H1 (cell line): ENCODE results near the gene VPS26A. TPM values are rescaled to one million over a fixed set of nuclear protein-coding genes. Genes with fewer than 3 reads are reported as not detected.

Source experiments
- CTCF ChIA-PET: fragments of 300-600 bp; sonication (Branson Sonifier 250); formaldehyde crosslinking; loops from one replicate; lab custom pipeline; 2021; ENCODE audit not compliant: partially characterized antibody; lab: Charles Lee
- POLR2A ChIA-PET: fragments of 300-600 bp; sonication (Branson Sonifier 250); formaldehyde crosslinking; loops from one replicate; lab custom pipeline; 2021; ENCODE audit warnings: inconsistent platforms; ENCODE audit not compliant: partially characterized antibody; lab: Charles Lee
- DNase-seq, 2 experiments: peaks; one replicate each; pipeline versions ENCODE4 v3.0.0 to v3.0.0-alpha.2; 2010 to 2022; ENCODE audit warnings: low spot score in 2 of 2, low read depth in 1 of 2, mixed read lengths in 1 of 2
- FAIRE-seq: peaks from 2 replicates; lab custom pipeline; 2011; peaks lifted over from hg19 to GRCh38; lab: Jason Lieb, UNC
- H2AFZ ChIP-seq: 2 replicates; pipeline ENCODE4 v1.8.1; 2012; ENCODE audit warnings: low read length, inconsistent platforms
- H2AK5ac ChIP-seq: 2 replicates; pipeline ENCODE4 v1.6.1; 2013; ENCODE audit warnings: low read depth, low read length
- H2BK120ac ChIP-seq: replicated peaks from 2 replicates; pipeline ENCODE3; 2013; ENCODE audit warnings: low read depth, low read length, inconsistent platforms
- H2BK12ac ChIP-seq: 2 replicates; pipeline ENCODE4 v1.6.1; 2013; ENCODE audit warnings: low read depth, low read length
- H2BK15ac ChIP-seq: 2 replicates; pipeline ENCODE4 v1.6.1; 2013; ENCODE audit warnings: low read length
- H2BK20ac ChIP-seq: 2 replicates; pipeline ENCODE4 v1.6.1; 2013; ENCODE audit warnings: low read length
- H2BK5ac ChIP-seq: 2 replicates; pipeline ENCODE4 v1.6.1; 2013; ENCODE audit warnings: low read depth, low read length
- H3K14ac ChIP-seq: 2 replicates; pipeline ENCODE4 v1.6.1; 2013; ENCODE audit warnings: inconsistent platforms; ENCODE audit not compliant: insufficient read length
- H3K18ac ChIP-seq: 2 replicates; pipeline ENCODE4 v1.6.1; 2013; ENCODE audit warnings: low read length; ENCODE audit errors: extremely low read depth
- H3K23ac ChIP-seq: 2 replicates; pipeline ENCODE4 v1.6.1; 2013; ENCODE audit warnings: inconsistent platforms; ENCODE audit not compliant: insufficient read length
- H3K23me2 ChIP-seq: 2 replicates; pipeline ENCODE4 v1.6.1; 2013; ENCODE audit warnings: low read depth, low read length
- H3K27ac ChIP-seq: 2 replicates; pipeline ENCODE4 v1.6.1; 2011; ENCODE audit warnings: low read depth, low read length, inconsistent platforms
- H3K27me3 ChIP-seq, 4 experiments: replicated peaks in 1 of 4; 1 replicate in 1 of 4; 2 replicates in 3 of 4; pipeline versions ENCODE4 v1.6.1 to v1.8.1; 2011 to 2013; ENCODE audit warnings: low read length in 3 of 4, mild to moderate bottlenecking in 3 of 4, inconsistent platforms in 2 of 4, mixed read lengths in 2 of 4, moderate library complexity in 1 of 4; ENCODE audit not compliant: control insufficient read depth in 3 of 4, insufficient read depth in 3 of 4; ENCODE audit errors: extremely low read depth in 1 of 4
- H3K36me3 ChIP-seq, 4 experiments: 2 replicates each; pipeline versions ENCODE4 v1.6.1 to v1.8.1; 2011 to 2013; ENCODE audit warnings: mild to moderate bottlenecking in 4 of 4, low read length in 3 of 4, moderate library complexity in 2 of 4, control low read depth in 1 of 4, inconsistent platforms in 1 of 4; ENCODE audit not compliant: insufficient read depth in 4 of 4, control insufficient read depth in 2 of 4
- H3K4ac ChIP-seq: replicated peaks from 2 replicates; pipeline ENCODE3; 2013; ENCODE audit warnings: low read length, low read depth, mixed read lengths, inconsistent platforms; ENCODE audit not compliant: insufficient read length
- H3K4me1 ChIP-seq, 4 experiments: replicated peaks in 1 of 4; 1 replicate in 1 of 4; 2 replicates in 3 of 4; pipeline versions ENCODE4 v1.6.1 to v1.8.1; 2011 to 2013; ENCODE audit warnings: low read length in 3 of 4, inconsistent platforms in 2 of 4, mixed read lengths in 1 of 4; ENCODE audit not compliant: insufficient read depth in 4 of 4, control insufficient read depth in 3 of 4
- H3K4me2 ChIP-seq, 2 experiments: 2 replicates each; pipeline versions ENCODE4 v1.6.1 to v1.8.1; 2011 to 2013; ENCODE audit warnings: low read depth in 2 of 2, low read length in 2 of 2, control low read depth in 1 of 2, inconsistent platforms in 1 of 2, mild to moderate bottlenecking in 1 of 2; ENCODE audit not compliant: insufficient read depth in 1 of 2
- H3K4me3 ChIP-seq, 4 experiments: fragments of 200-600, 300-600 bp in 1 of 4; sonication (generic), shearing (Covaris generic), sonication (Bioruptor Twin) in 1 of 4; 2 replicates each; pipeline versions ENCODE4 v1.5.1 to v1.8.1; 2011 to 2016; ENCODE audit warnings: low read length in 4 of 4, low read depth in 3 of 4, control low read depth in 2 of 4, inconsistent platforms in 2 of 4, mild to moderate bottlenecking in 2 of 4, mixed read lengths in 1 of 4, moderate library complexity in 1 of 4; ENCODE audit not compliant: insufficient read depth in 2 of 4; ENCODE audit errors: extremely low read depth in 1 of 4
- H3K56ac ChIP-seq: replicated peaks from 2 replicates; pipeline ENCODE3; 2013; ENCODE audit warnings: low read depth, mild to moderate bottlenecking, mixed read lengths, low read length, inconsistent platforms; ENCODE audit not compliant: insufficient read length
- H3K79me1 ChIP-seq: 2 replicates; pipeline ENCODE4 v1.6.1; 2013; ENCODE audit warnings: low read depth, low read length, control low read depth
- H3K79me2 ChIP-seq, 2 experiments: 2 replicates each; pipeline versions ENCODE4 v1.6.1 to v1.8.1; 2012 to 2013; ENCODE audit warnings: low read length in 2 of 2, mild to moderate bottlenecking in 2 of 2, inconsistent platforms in 1 of 2; ENCODE audit not compliant: insufficient read depth in 2 of 2, control insufficient read depth in 1 of 2
- H3K9ac ChIP-seq, 4 experiments: replicated peaks in 1 of 4; 1 replicate in 1 of 4; 2 replicates in 3 of 4; pipeline versions ENCODE4 v1.6.1 to v1.8.1; 2011 to 2013; ENCODE audit warnings: low read depth in 3 of 4, low read length in 3 of 4, control low read depth in 2 of 4, mild to moderate bottlenecking in 2 of 4, moderate library complexity in 2 of 4, inconsistent platforms in 1 of 4; ENCODE audit errors: extremely low read depth in 1 of 4
- H3K9me3 ChIP-seq, 2 experiments: 2 replicates each; pipeline versions ENCODE4 v1.6.1 to v1.8.1; 2012 to 2013; ENCODE audit warnings: mild to moderate bottlenecking in 2 of 2, moderate library complexity in 2 of 2, control low read depth in 1 of 2, inconsistent platforms in 1 of 2, low read depth in 1 of 2, low read length in 1 of 2, mixed read lengths in 1 of 2; ENCODE audit not compliant: insufficient read depth in 2 of 2
- H4K20me1 ChIP-seq, 2 experiments: replicated peaks in 1 of 2; 2 replicates each; pipeline versions ENCODE3 to v1.8.1; 2011 to 2013; ENCODE audit warnings: inconsistent platforms in 2 of 2, low read length in 2 of 2, mild to moderate bottlenecking in 1 of 2; ENCODE audit not compliant: insufficient read depth in 2 of 2, control insufficient read depth in 1 of 2
- H4K5ac ChIP-seq: 2 replicates; pipeline ENCODE4 v1.6.1; 2013; ENCODE audit warnings: low read length, low read depth, mixed read lengths, inconsistent platforms; ENCODE audit not compliant: insufficient read length
- H4K8ac ChIP-seq: 2 replicates; pipeline ENCODE4 v1.8.0; 2013; ENCODE audit warnings: mild to moderate bottlenecking, moderate library complexity, low read length, inconsistent platforms; ENCODE audit not compliant: insufficient read depth; ENCODE audit errors: extremely low read depth
- H4K91ac ChIP-seq: replicated peaks from 2 replicates; pipeline ENCODE3; 2013; ENCODE audit warnings: low read length, mixed read lengths, inconsistent platforms; ENCODE audit not compliant: insufficient read length
- CTCF ChIP-seq, 3 experiments: IDR thresholded peaks; 1 replicate in 2 of 3; 2 replicates in 1 of 3; pipeline versions ENCODE4 v1.5.1 to v1.6.1; 2011; ENCODE audit warnings: low read length in 3 of 3, mild to moderate bottlenecking in 3 of 3, inconsistent platforms in 2 of 3, low read depth in 1 of 3, moderate library complexity in 1 of 3; ENCODE audit not compliant: insufficient read depth in 1 of 3; ENCODE audit errors: control extremely low read depth in 1 of 3
- HDAC2 ChIP-seq, 2 experiments: fragments of 300-600 bp in 1 of 2; sonication (generic) in 1 of 2; IDR thresholded peaks; 2 replicates each; pipeline ENCODE4 v1.6.1; 2011 to 2012; ENCODE audit warnings: low read depth in 2 of 2, low read length in 2 of 2, mild to moderate bottlenecking in 2 of 2, moderate library complexity in 2 of 2, borderline replicate concordance in 1 of 2, inconsistent platforms in 1 of 2
- PHF8 ChIP-seq: fragments of 200-600 bp; sonication (generic); conservative IDR thresholded peaks from 2 replicates; pipeline ENCODE4 v1.7.1; 2012; ENCODE audit warnings: low read depth, mild to moderate bottlenecking, inconsistent platforms, low read length, moderate library complexity
- RAD21 ChIP-seq, 2 experiments: IDR thresholded peaks in 1 of 2; conservative IDR thresholded peaks in 1 of 2; 2 replicates each; pipeline ENCODE4 v1.6.1; 2011; ENCODE audit warnings: low read depth in 2 of 2, low read length in 2 of 2, improper control_type of control experiment in 1 of 2, inconsistent platforms in 1 of 2, mild to moderate bottlenecking in 1 of 2, moderate library complexity in 1 of 2
- RFX5 ChIP-seq: IDR thresholded peaks from 2 replicates; pipeline ENCODE4 v1.6.1; 2011; ENCODE audit warnings: low read depth, low read length, improper control_type of control experiment, borderline replicate concordance
- SAP30 ChIP-seq: fragments of 300-600 bp; sonication (generic); IDR thresholded peaks from 2 replicates; pipeline ENCODE4 v1.7.1; 2012; ENCODE audit warnings: low read length, moderate library complexity, mild to moderate bottlenecking, inconsistent platforms; ENCODE audit not compliant: insufficient read depth, insufficient replicate concordance
- SP1 ChIP-seq: IDR thresholded peaks from 2 replicates; pipeline ENCODE4 v1.6.1; 2011; ENCODE audit warnings: low read depth, low read length
- SUZ12 ChIP-seq: fragments of 200-600 bp; sonication (generic); IDR thresholded peaks from 2 replicates; pipeline ENCODE4 v1.6.1; 2012; ENCODE audit warnings: mild to moderate bottlenecking, inconsistent platforms, low read length, moderate library complexity, mixed read lengths
- WGBS, 2 experiments: shearing (Covaris generic) in 1 of 2; methylation state at CpG; one replicate each; pipeline versions ENCODE4 v1.1.6 to v1.1.7; 2013 to 2015; ENCODE audit warnings: low lambda C conversion rate in 2 of 2, mixed read lengths in 2 of 2, inconsistent platforms in 1 of 2, low coverage in 1 of 2, missing lambda C conversion rate in 1 of 2; ENCODE audit not compliant: insufficient replicate concordance in 2 of 2, insufficient coverage in 1 of 2, insufficient read length in 1 of 2; ENCODE audit errors: extremely low coverage in 1 of 2, missing lambda C conversion rate in 1 of 2; 5-methylcytosine and 5-hydroxymethylcytosine counted together
- polyA plus RNA-seq, 7 experiments: library from polyadenylated mRNA; depleted of rRNA in 3 of 7; stranded (reverse) in 5 of 7; unstranded in 2 of 7; fragments of >200 nt in 5 of 7; fragments of 200-250 nt in 2 of 7; gene quantifications; 1 replicate in 5 of 7; 2 replicates in 1 of 7; 4 replicates in 1 of 7; pipeline versions ENCODE4 v1.2.1 to v1.2.3, GENCODE V29; 2011 to 2013; ENCODE audit warnings: missing spikeins in 2 of 7, mixed read lengths in 2 of 7
- total RNA-seq: library from RNA; stranded (reverse); fragmentation: NEBNext Ultra II Directional; extraction: Animal tissue kit (Norgen Biotek cat#: 25700); gene quantifications from 2 replicates; pipeline ENCODE4 v1.2.1, GENCODE V29; 2021

Gene VPS26A
- total and polyA plus RNA-seq, 2 of the 8 experiments (the other 6 are each of a cell fraction or from before 2014, with no cell fraction given), result 10.7 to 44.8 TPM

- H3K23ac ChIP-seq, result no peak overlapping the region
- TF ChIP-seq RFX5, result no peak
- TF ChIP-seq HDAC2 (IDR thresholded peaks at IDR 0.05; ENCODE audit: borderline replicate concordance in 1 of 2, low read depth in 2 of 2, low read length in 2 of 2), result no peak
- TF ChIP-seq SAP30, result no peak
- TF ChIP-seq SUZ12, result no peak
- no peak for TF ChIP-seq CTCF (IDR thresholded peaks at IDR 0.05; ENCODE audit: control extremely low read depth in 1 of 3, insufficient read depth in 1 of 3, low read depth in 1 of 3, low read length in 3 of 3)
- no peak for TF ChIP-seq RAD21 (IDR thresholded peaks at IDR 0.05 in 1 of 2, conservative IDR thresholded peaks at IDR 0.05 in 1 of 2; ENCODE audit: low read depth in 2 of 2, low read length in 2 of 2)
- TF ChIP-seq SP1, result no peak
- TF ChIP-seq PHF8, result no peak
Observed at GRCh38 chr10:69209787-69210484, 86.0 kb downstream of the VPS26A start.

More at GRCh38 chr10:69209787-69210484, 86.0 kb downstream of the VPS26A start:
- H2AK5ac ChIP-seq, result no peak overlapping the region
- H3K9ac ChIP-seq, result no peak overlapping the region
- no peaks in the 10 kb centered on the region for H3K79me1 ChIP-seq
- H2BK5ac ChIP-seq, result no peak overlapping the region
- no peak overlapping the region for H2BK15ac ChIP-seq
- DNase-seq (no peak), FAIRE-seq (no peak)
- 86% methylated on average over 3 of the region's 3 CpGs; no CpG with 5 or more reads in 1 of the 2 experiments for WGBS, 2 experiments
- H2BK120ac ChIP-seq, result no peak overlapping the region
- no peaks in the 10 kb centered on the region for H3K9me3 ChIP-seq
- H3K4me2 ChIP-seq, result no peak overlapping the region
- no peak overlapping the region for H3K4me3 ChIP-seq
- H2BK12ac ChIP-seq, result no peak overlapping the region
- peaks cover 3 to 24% (median 19%) of the 10 kb centered on the region in 4 experiments; a peak in 7 of 8 replicates for H3K36me3 ChIP-seq
- H4K8ac ChIP-seq, result no peak overlapping the region
- H3K14ac ChIP-seq, result no peak overlapping the region
- no peak overlapping the region for H3K18ac ChIP-seq
- no peak overlapping the region for H3K27ac ChIP-seq
- ChIA-PET CTCF (interaction anchor here (0.8 to 1.8 kb wide), 3 partner anchors 10 to 183 kb away, joined by 3 to 4 read pairs (median 4); partner anchors contain the start of gene HKDC1), POLR2A (interaction anchor here (1.1 to 1.2 kb wide), 2 partner anchors 17 to 253 kb away, joined by 3 read pairs; no protein-coding TSS in a partner anchor)
- no peaks in the 10 kb centered on the region for H3K79me2 ChIP-seq
- no peak overlapping the region for H3K56ac ChIP-seq
- H2AFZ ChIP-seq, result no peak overlapping the region
- H3K4ac ChIP-seq, result no peak overlapping the region
- no peak overlapping the region for H4K5ac ChIP-seq
- H4K91ac ChIP-seq, result no peak overlapping the region
- no peaks in the 10 kb centered on the region for H3K27me3 ChIP-seq
- no peaks in the 10 kb centered on the region for H3K23me2 ChIP-seq
- H2BK20ac ChIP-seq, result no peak overlapping the region
- H4K20me1 ChIP-seq, result peaks cover 0 to 1% of the 10 kb centered on the region in 2 experiments
- H3K4me1 ChIP-seq, result no peaks in the 10 kb centered on the region
